M059J (cell line): ENCODE data around the gene AMOT. TPM values are rescaled to one million over a fixed set of nuclear protein-coding genes. Genes with fewer than 3 reads are reported as not detected.

ENCODE experiments used
- DNase-seq: peaks from one replicate; pipeline ENCODE4 v3.0.0-alpha.2; 2012; ENCODE audit warnings: low read depth
- total RNA-seq: library from RNA; depleted of rRNA; stranded (reverse); fragments of >200 nt; shearing (Covaris generic); gene quantifications from 2 replicates; pipeline ENCODE4 v1.2.3, GENCODE V29; 2014

The AMOT gene
- total RNA-seq, 1 experiment from 2014 or later, result 6.7 TPM

GRCh38 chrX:112837531-112837930 lies 3.1 kb downstream of the AMOT start:
- DNase-seq, result no peak

GRCh38 chrX:112835019-112835418 lies 5.6 kb downstream of the AMOT start:
- DNase-seq, result no peak

GRCh38 chrX:112834031-112834845 lies 6.4 kb downstream of the AMOT start:
- peak; percentile 83 for DNase-seq

GRCh38 chrX:112832481-112833095 lies 8.0 kb downstream of the AMOT start:
- DNase-seq, result peak; percentile 51

- DNase-seq, result no peak
Measured at GRCh38 chrX:112830540-112830939, 10.1 kb downstream of the AMOT start.

GRCh38 chrX:112827292-112827903 lies 13.2 kb downstream of the AMOT start:
- no peak for DNase-seq

- DNase-seq, result peak; percentile 55
Measured at GRCh38 chrX:112826023-112826422, 14.6 kb downstream of the AMOT start.

- no peak for DNase-seq
Measured at GRCh38 chrX:112822892-112823291, 17.7 kb downstream of the AMOT start.

GRCh38 chrX:112820364-112821268 lies 20.0 kb downstream of the AMOT start:
- DNase-seq, result peak; percentile 43

GRCh38 chrX:112819813-112820212 lies 20.8 kb downstream of the AMOT start:
- DNase-seq, result peak; percentile 10

- DNase-seq, result peak; percentile 80
Measured at GRCh38 chrX:112819008-112819640, 21.5 kb downstream of the AMOT start.

GRCh38 chrX:112818114-112819007 lies 22.3 kb downstream of the AMOT start:
- no peak for DNase-seq

GRCh38 chrX:112816908-112817307 lies 23.7 kb downstream of the AMOT start:
- DNase-seq, result no peak

GRCh38 chrX:112814496-112814895 lies 26.1 kb downstream of the AMOT start:
- DNase-seq, result no peak

- DNase-seq, result no peak
Measured at GRCh38 chrX:112812741-112813140, 27.9 kb downstream of the AMOT start.

- DNase-seq, result no peak
Measured at GRCh38 chrX:112808651-112809195, 31.9 kb downstream of the AMOT start.

- DNase-seq, result no peak
Measured at GRCh38 chrX:112808007-112808406, 32.6 kb downstream of the AMOT start.

GRCh38 chrX:112803060-112803459 lies 37.6 kb downstream of the AMOT start:
- DNase-seq, result no peak

- no peak for DNase-seq
Measured at GRCh38 chrX:112802541-112802940, 38.1 kb downstream of the AMOT start.
